Body of pancreas (tissue), 4 donors: ENCODE data around the gene NRDE2.

Experiments used
- POLR2A ChIP-seq, 3 donors: fragments of 450-650 bp; IDR thresholded peaks; one replicate each; pipeline ENCODE4 v1.6.1; 2016; ENCODE audit warnings: antibody characterized with exemption in 3 of 3, mild to moderate bottlenecking in 2 of 3
- TF ChIP-seq, protein P1 (sequence below), 7 experiments: fragments of 450-650 bp in 4 of 7; fragments of 200-600 bp in 3 of 7; sonication (generic) in 3 of 7; IDR thresholded peaks; one replicate each; pipeline ENCODE4 v1.5.1; 2016 to 2019; ENCODE audit warnings: antibody characterized with exemption in 7 of 7

DNA sequence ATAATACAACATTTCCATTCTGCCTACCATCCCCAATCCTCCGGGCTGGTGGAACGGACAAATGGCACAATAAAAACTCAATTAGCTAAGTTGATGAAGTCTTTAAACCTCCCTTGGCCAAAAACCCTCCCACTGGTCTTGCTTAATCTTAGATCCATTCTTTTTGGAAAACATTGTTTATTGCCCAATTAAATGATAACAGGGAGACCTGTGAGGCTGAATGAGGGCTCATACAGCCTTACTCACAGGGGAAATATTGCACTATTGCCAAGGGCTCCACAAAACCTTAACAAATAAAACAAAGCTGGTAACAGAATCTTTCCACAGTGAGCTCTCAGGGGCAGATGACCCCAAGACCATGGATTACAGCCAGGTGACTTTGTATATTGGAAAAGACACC, 83.1 kb downstream of the NRDE2 start:
- TF ChIP-seq, protein P1, sequence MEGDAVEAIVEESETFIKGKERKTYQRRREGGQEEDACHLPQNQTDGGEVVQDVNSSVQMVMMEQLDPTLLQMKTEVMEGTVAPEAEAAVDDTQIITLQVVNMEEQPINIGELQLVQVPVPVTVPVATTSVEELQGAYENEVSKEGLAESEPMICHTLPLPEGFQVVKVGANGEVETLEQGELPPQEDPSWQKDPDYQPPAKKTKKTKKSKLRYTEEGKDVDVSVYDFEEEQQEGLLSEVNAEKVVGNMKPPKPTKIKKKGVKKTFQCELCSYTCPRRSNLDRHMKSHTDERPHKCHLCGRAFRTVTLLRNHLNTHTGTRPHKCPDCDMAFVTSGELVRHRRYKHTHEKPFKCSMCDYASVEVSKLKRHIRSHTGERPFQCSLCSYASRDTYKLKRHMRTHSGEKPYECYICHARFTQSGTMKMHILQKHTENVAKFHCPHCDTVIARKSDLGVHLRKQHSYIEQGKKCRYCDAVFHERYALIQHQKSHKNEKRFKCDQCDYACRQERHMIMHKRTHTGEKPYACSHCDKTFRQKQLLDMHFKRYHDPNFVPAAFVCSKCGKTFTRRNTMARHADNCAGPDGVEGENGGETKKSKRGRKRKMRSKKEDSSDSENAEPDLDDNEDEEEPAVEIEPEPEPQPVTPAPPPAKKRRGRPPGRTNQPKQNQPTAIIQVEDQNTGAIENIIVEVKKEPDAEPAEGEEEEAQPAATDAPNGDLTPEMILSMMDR (IDR thresholded peaks at IDR 0.05) = no peak
- no peak for TF ChIP-seq POLR2A (IDR thresholded peaks at IDR 0.05)
